ES-I3 (cell line): ENCODE measurements around the gene CD8A.

ENCODE experiments used
- H3K36me3 ChIP-seq: 2 replicates; pipeline ENCODE4 v1.6.1; 2013; ENCODE audit warnings: mild to moderate bottlenecking, low read length, control low read depth, moderate library complexity; ENCODE audit not compliant: insufficient read depth
- H3K4me1 ChIP-seq: 2 replicates; pipeline ENCODE4 v1.6.1; 2013; ENCODE audit warnings: mild to moderate bottlenecking, control low read depth, low read length; ENCODE audit not compliant: insufficient read depth
- H3K9ac ChIP-seq: 2 replicates; pipeline ENCODE4 v1.6.1; 2013; ENCODE audit warnings: low read depth, mild to moderate bottlenecking, low read length, moderate library complexity
- H3K9me3 ChIP-seq: 2 replicates; pipeline ENCODE4 v1.6.1; 2013; ENCODE audit warnings: mild to moderate bottlenecking, low read length, moderate library complexity; ENCODE audit not compliant: control insufficient read depth, insufficient read depth

The CD8A gene

GRCh38 chr2:86776532-86776931 lies 14.2 kb downstream of the CD8A start:
- H3K36me3 ChIP-seq = peaks cover 4% of the 10 kb centered on the region; the same call in 1 of the 2 replicates
- H3K4me1 ChIP-seq = no peaks in the 10 kb centered on the region
- no peaks in the 10 kb centered on the region for H3K9me3 ChIP-seq
- H3K9ac ChIP-seq = no peak overlapping the region

GRCh38 chr2:86775338-86775737 lies 15.4 kb downstream of the CD8A start:
- Histone ChIP-seq H3K4me1 (no peaks in the 10 kb centered on the region), H3K9ac (no peak overlapping the region), H3K9me3 (no peaks in the 10 kb centered on the region), H3K36me3 (peaks cover 4% of the 10 kb centered on the region; the same call in 1 of the 2 replicates)

- Histone ChIP-seq H3K4me1 (no peaks in the 10 kb centered on the region), H3K9me3 (no peaks in the 10 kb centered on the region), H3K9ac (no peak overlapping the region), H3K36me3 (peaks cover 4% of the 10 kb centered on the region)
Measured at GRCh38 chr2:86774862-86775261, 15.9 kb downstream of the CD8A start.

GRCh38 chr2:86772611-86773010 lies 18.1 kb downstream of the CD8A start:
- Histone ChIP-seq H3K9me3 (no peaks in the 10 kb centered on the region), H3K4me1 (no peaks in the 10 kb centered on the region), H3K36me3 (peaks cover 4% of the 10 kb centered on the region), H3K9ac (no peak overlapping the region)

- H3K36me3 ChIP-seq = peaks cover 4% of the 10 kb centered on the region
- H3K9ac ChIP-seq = no peak overlapping the region
- H3K9me3 ChIP-seq = no peaks in the 10 kb centered on the region
- no peaks in the 10 kb centered on the region for H3K4me1 ChIP-seq
Measured at GRCh38 chr2:86770816-86771301, 19.9 kb downstream of the CD8A start.

GRCh38 chr2:86769838-86770237 lies 20.9 kb downstream of the CD8A start:
- H3K4me1 ChIP-seq = no peaks in the 10 kb centered on the region
- H3K9me3 ChIP-seq = no peaks in the 10 kb centered on the region
- no peak overlapping the region for H3K9ac ChIP-seq
- peaks cover 4% of the 10 kb centered on the region for H3K36me3 ChIP-seq

GRCh38 chr2:86768189-86768949 lies 22.3 kb downstream of the CD8A start:
- peaks cover 3% of the 10 kb centered on the region; the same call in 1 of the 2 replicates for H3K4me1 ChIP-seq
- H3K36me3 ChIP-seq = peaks cover 2% of the 10 kb centered on the region

GRCh38 chr2:86765310-86765695 lies 25.4 kb downstream of the CD8A start:
- Histone ChIP-seq H3K9ac (no peak overlapping the region), H3K4me1 (peaks cover 3% of the 10 kb centered on the region; the same call in 1 of the 2 replicates), H3K9me3 (no peaks in the 10 kb centered on the region), H3K36me3 (no peaks in the 10 kb centered on the region; the same call in 1 of the 2 replicates)

More at GRCh38 chr2:86768189-86768949, 22.3 kb downstream of the CD8A start:
- H3K9ac ChIP-seq = no peak overlapping the region
- no peaks in the 10 kb centered on the region for H3K9me3 ChIP-seq

- H3K36me3 ChIP-seq = no peaks in the 10 kb centered on the region; the same call in 1 of the 2 replicates
- H3K9ac ChIP-seq = no peak overlapping the region
- no peaks in the 10 kb centered on the region for H3K9me3 ChIP-seq
Measured at GRCh38 chr2:86764661-86765309, 25.9 kb downstream of the CD8A start.

GRCh38 chr2:86760371-86760770 lies 30.3 kb downstream of the CD8A start:
- Histone ChIP-seq H3K9me3 (no peaks in the 10 kb centered on the region), H3K4me1 (peaks cover 3% of the 10 kb centered on the region; the same call in 1 of the 2 replicates), H3K9ac (no peak overlapping the region), H3K36me3 (no peaks in the 10 kb centered on the region)

More at GRCh38 chr2:86764661-86765309, 25.9 kb downstream of the CD8A start:
- H3K4me1 ChIP-seq = peaks cover 3% of the 10 kb centered on the region; the same call in 1 of the 2 replicates

GRCh38 chr2:86758405-86758804 lies 32.3 kb downstream of the CD8A start:
- no peak overlapping the region for H3K9ac ChIP-seq
- H3K36me3 ChIP-seq = no peaks in the 10 kb centered on the region
- no peaks in the 10 kb centered on the region for H3K4me1 ChIP-seq
- H3K9me3 ChIP-seq = no peaks in the 10 kb centered on the region

- Histone ChIP-seq H3K9me3 (peaks cover 19% of the 10 kb centered on the region; the same call in 1 of the 2 replicates), H3K36me3 (no peaks in the 10 kb centered on the region; the same call in 1 of the 2 replicates), H3K9ac (no peak overlapping the region), H3K4me1 (no peaks in the 10 kb centered on the region)
Measured at GRCh38 chr2:86753606-86754005, 37.1 kb downstream of the CD8A start.

GRCh38 chr2:86752934-86753333 lies 37.8 kb downstream of the CD8A start:
- Histone ChIP-seq H3K9ac (no peak overlapping the region), H3K4me1 (no peaks in the 10 kb centered on the region), H3K9me3 (peaks cover 19% of the 10 kb centered on the region; the same call in 1 of the 2 replicates), H3K36me3 (no peaks in the 10 kb centered on the region; the same call in 1 of the 2 replicates)

- Histone ChIP-seq H3K36me3 (no peaks in the 10 kb centered on the region; the same call in none of the 2 replicates), H3K9ac (no peak overlapping the region), H3K9me3 (peaks cover 19% of the 10 kb centered on the region; the same call in 1 of the 2 replicates)
Measured at GRCh38 chr2:86751778-86752177, 38.9 kb downstream of the CD8A start.

More at GRCh38 chr2:86751778-86752177, 38.9 kb downstream of the CD8A start:
- H3K4me1 ChIP-seq = peaks cover 4% of the 10 kb centered on the region; the same call in 1 of the 2 replicates
